Loucy (cell line): ENCODE results near the gene OXTR.

Experiments used
- EZH2phosphoT487 ChIP-seq: fragments of 200-600 bp; IDR thresholded peaks from 2 replicates; pipeline ENCODE4 v1.6.1; 2018; ENCODE audit warnings: antibody characterized with exemption, mild to moderate bottlenecking, moderate library complexity, borderline replicate concordance
- TF ChIP-seq, protein P1 (sequence below): fragments of 200-600 bp; sonication (generic); conservative IDR thresholded peaks from 2 replicates; pipeline ENCODE4 v1.5.1; 2014; ENCODE audit warnings: mild to moderate bottlenecking, antibody characterized with exemption, low read length

DNA sequence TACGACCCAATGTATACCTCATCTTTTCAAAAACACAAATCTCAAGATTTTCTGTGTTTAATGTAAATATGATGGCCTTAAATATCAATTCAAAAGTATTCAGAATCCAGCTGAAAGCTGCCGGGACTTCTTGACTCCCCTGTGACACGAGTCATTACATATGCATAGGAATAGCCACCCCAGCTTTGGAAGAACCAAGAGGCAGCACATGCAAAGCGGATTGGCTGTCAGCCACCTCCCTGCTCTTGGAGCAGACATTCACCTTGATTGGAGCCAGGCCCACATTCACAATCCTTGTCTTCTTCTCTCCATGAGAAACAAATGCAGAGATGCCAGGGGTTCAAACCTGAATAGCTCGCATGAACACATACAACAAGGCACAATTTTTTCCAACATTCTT lies 46.6 kb downstream of the OXTR start:
- TF ChIP-seq, protein P1, sequence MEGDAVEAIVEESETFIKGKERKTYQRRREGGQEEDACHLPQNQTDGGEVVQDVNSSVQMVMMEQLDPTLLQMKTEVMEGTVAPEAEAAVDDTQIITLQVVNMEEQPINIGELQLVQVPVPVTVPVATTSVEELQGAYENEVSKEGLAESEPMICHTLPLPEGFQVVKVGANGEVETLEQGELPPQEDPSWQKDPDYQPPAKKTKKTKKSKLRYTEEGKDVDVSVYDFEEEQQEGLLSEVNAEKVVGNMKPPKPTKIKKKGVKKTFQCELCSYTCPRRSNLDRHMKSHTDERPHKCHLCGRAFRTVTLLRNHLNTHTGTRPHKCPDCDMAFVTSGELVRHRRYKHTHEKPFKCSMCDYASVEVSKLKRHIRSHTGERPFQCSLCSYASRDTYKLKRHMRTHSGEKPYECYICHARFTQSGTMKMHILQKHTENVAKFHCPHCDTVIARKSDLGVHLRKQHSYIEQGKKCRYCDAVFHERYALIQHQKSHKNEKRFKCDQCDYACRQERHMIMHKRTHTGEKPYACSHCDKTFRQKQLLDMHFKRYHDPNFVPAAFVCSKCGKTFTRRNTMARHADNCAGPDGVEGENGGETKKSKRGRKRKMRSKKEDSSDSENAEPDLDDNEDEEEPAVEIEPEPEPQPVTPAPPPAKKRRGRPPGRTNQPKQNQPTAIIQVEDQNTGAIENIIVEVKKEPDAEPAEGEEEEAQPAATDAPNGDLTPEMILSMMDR, result no peak
- no peak for TF ChIP-seq EZH2phosphoT487
